Measurements from ENCODE around the gene AK6.
"Not testable (repeated sequence)": the region's sequence is repeated elsewhere in the genome, so short reads cannot be mapped to it uniquely, and the experiment has no call there.

The AK6 gene

DNA sequence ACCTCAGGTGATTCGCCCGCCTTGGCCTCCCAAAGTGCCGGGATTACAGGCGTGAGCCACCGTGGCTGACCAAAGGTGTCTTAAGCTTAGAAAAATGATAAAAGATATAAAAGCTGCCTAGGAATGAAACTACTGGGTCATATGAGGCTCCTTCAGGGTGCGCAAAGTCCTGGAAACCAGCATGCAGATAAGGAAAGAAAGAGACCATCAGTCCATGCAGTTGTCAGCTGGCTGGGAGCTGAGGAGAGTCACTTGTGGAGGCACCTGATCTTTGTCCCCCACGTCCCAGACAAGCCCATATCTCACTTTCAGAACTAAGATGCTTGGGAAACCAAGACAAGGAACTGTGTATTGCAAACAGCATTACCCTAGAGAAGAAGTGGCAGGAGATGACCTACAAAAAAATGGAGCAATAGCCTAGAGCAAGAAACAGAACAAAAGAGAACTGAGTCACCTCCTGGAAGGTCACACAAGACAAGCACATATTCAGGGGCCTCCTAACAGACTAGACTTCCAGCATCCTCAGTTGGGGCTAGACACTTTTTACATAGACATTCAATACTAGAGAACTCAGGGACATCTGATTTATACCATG lies 33.9 kb downstream of the AK6 start:
- DNase-seq (ENCODE audit: low read depth): no peak

DNA sequence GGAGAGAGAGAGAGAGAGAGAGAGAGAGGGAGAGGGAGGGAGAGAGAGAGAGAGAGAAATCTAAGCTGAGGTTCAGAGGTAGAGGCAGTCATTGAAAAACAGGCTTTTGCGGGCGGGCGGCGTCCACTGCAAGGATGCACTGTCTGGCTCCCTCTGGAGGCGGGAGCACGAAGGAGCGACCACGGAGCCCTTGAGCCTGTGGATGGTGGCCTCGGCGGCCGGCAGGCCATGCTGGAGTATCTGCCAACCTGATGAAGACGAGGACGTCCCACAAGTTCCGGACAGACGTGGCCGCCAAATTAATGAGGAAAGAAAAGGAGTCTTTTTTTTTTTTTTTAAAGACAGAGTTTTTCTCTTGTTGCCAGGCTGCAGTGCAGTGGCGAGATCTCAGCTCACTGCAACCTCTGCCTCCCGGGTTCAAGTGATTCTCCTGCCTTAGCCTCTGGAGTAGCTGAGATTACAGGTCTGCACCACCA lies 34.5 kb downstream of the AK6 start:
- peak; percentile 63 for DNase-seq (ENCODE audit: low read depth)

- DNase-seq (ENCODE audit: low read depth): not testable (repeated sequence)
Observed at GRCh38 chr5:69333668-69334315, 35.5 kb downstream of the AK6 start.

DNA sequence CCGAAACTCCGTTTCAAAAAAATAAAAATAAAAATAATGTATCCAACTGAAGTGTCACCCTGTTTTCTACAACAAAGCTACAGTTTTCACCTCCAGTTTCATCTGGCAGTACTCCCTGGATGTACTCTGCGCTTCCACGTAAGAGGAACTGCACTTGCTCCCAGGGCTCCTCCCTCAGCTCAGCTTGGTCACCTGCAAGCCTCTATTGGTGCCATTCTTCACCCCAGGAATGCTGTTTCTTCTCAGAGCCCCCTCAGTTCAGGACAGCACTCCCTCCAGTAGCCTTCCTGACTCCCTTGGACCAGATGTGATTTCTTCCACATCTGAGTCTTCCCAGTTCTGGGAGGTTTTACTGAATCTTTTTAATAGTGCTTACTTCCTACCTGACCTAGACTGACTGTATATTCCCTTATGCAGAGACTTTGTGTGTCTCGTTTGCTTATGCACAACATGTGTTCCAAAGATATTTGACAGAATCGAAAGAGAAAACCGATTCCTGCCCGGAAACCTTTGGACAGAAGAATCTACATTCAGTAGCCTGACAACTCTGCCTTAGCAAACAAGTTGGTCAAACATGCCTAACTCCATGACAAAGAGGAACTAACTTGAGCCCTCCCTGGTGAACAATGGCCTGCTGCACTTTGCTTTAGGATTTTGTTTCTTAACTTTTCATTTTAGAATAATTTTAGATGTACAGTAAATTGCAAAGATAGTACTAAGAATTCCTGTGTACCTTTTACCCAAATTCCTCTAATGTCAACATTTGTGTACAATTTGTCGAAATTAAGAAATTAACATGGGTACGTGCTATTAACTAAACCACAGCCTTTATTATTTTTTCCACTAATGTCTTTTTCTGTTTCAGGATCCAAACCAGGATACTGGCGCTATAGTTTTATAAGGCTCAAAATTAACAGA lies 37.5 kb downstream of the AK6 start:
- no peak for DNase-seq (ENCODE audit: low read depth)

DNA sequence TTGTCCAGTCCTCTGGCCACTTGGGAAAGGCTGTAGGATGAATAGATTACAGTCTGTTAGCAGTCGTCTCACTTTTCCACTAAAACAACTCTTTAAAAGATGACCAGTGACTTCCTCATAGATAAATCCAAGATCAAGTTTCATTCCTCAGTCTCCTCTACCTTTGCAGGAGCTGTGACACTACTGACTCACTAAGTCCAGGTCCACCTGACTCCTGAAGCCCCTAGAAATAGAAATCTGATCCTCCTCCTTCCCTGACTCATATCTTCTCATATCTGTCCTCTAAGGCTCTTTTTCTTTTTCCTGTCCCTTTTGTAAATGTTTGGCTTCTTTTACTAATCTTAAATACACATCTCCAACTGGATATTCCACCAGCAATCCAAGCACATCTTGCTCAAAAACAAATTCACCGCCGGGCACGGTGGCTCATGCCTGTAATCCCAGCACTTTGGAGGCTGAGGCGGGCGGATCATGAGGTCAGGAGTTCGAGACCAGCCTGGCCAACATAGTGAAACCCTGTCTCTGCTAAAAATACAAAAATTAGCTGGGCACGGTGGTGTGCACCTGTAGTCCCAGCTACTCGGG lies 39.3 kb downstream of the AK6 start:
- no peak for DNase-seq (ENCODE audit: low read depth)

- no peak for DNase-seq (ENCODE audit: low read depth)
Observed at GRCh38 chr5:69326365-69326764, 43.0 kb downstream of the AK6 start.

DNA sequence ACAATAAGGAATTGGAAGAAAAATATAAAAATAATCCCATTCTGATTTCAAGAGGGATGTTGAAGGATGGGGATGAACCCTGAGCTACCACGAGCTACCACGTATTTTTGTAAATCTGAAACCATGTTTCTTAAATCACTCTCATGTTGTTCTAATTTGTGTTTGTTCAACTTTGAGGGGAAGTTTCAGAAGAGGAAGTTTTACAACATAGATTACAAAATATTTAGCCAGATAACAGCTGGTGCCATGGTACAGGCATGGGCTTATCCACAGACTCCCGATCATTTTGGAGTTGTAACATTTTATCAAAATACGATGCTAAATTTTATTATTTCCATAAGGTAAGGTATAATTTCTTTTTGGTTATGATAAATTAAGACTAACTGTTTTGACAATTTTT lies 51.9 kb downstream of the AK6 start:
- no peak for DNase-seq (ENCODE audit: low read depth)

DNA sequence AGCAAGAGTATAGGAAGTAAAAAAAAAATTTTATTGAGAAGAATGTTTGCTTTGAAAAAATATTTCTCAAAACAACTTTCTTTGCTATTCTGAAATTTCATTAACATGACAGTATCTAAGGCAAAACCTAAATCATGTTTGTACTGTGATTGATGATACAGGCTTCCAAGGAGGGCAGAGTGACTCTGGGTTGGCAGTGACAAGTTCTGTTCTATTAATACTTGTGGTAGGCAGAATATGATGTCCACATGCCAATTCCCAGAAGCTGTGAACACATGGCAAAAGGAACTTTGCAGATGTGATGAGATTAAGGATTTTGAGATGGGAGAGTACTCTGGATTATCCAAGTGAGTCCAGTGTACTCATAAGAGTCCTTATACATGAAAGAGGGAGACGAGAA lies 53.3 kb downstream of the AK6 start:
- DNase-seq (ENCODE audit: low read depth): no peak

DNA sequence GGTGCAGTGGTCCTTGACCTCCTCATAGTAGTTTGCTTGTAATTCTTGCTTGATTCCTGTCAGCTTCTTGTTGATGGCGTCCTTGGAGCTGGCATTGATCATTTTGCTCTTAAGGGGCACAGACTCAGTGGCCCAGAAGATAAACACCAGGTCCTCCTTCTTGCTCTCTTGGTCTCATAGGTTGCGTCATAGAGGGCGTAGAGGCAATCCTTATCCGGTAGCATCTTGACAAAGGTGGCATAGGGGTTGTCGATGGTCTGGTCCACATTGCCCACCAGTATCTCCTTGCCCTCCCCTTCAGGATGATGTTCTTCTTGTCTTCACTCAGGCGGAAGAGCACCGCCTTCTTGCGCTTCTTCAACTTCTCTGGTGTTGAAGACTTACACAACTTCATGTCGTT lies 55.9 kb downstream of the AK6 start:
- no peak for DNase-seq (ENCODE audit: low read depth)

- no peak for DNase-seq (ENCODE audit: low read depth)
Observed at GRCh38 chr5:69312459-69313160, 56.7 kb downstream of the AK6 start.

- DNase-seq (ENCODE audit: low read depth): no peak
Observed at GRCh38 chr5:69309380-69309779, 59.9 kb downstream of the AK6 start.

GRCh38 chr5:69308046-69308553 lies 61.2 kb downstream of the AK6 start:
- no peak for DNase-seq (ENCODE audit: low read depth)

DNA sequence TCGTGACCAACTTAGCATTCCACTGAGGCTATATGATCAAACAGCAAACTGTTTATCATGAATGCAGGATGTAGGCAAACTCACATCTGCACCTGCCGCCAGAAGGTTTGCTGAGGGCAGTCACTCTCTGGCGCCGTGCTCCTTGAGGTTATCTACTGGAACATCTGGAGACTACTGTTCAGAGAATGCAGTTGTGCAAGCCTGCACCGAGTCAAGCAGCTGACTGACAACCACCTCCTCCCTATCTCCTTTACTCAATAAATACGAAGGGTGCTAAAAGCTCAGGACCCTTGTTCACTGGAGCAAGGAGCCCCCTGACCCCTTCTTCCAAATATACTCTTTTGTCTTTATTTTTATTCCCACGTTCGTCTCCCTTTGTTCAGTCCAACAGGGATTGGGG lies 63.8 kb downstream of the AK6 start:
- DNase-seq (ENCODE audit: low read depth): no peak

All from stromal cell of bone marrow (primary cell).